ENCODE results near the gene HSPB2.

Gene HSPB2

GRCh38 chr11:111938687-111939160 is 26.2 kb downstream of the HSPB2 start:
- DNase-seq (ENCODE audit: low read depth in 3 of 3), result peak in 1 of 3 donors; percentile 28

- DNase-seq (ENCODE audit: low read depth in 3 of 3), result no peak
These were observed 27.5 kb downstream of the HSPB2 start for GRCh38 chr11:111939836-111940604.

GRCh38 chr11:111941963-111942362 is 29.4 kb downstream of the HSPB2 start:
- DNase-seq (ENCODE audit: low read depth in 3 of 3), result no peak

- no peak for DNase-seq (ENCODE audit: low read depth in 3 of 3)
These were observed 30.3 kb downstream of the HSPB2 start for GRCh38 chr11:111942829-111943228.

- DNase-seq (ENCODE audit: low read depth in 3 of 3), result no peak
These were observed 31.6 kb downstream of the HSPB2 start for GRCh38 chr11:111944139-111944538.

- no peak for DNase-seq (ENCODE audit: low read depth in 3 of 3)
These were observed 32.1 kb downstream of the HSPB2 start for GRCh38 chr11:111944651-111945051.

- DNase-seq (ENCODE audit: low read depth in 3 of 3), result no peak
These were observed 32.7 kb downstream of the HSPB2 start for GRCh38 chr11:111945198-111945597.

- DNase-seq (ENCODE audit: low read depth in 3 of 3), result no peak
These were observed 34.0 kb downstream of the HSPB2 start for GRCh38 chr11:111946499-111946898.

- no peak for DNase-seq (ENCODE audit: low read depth in 3 of 3)
These were observed 34.6 kb downstream of the HSPB2 start for GRCh38 chr11:111947143-111947542.

- DNase-seq (ENCODE audit: low read depth in 3 of 3), result no peak
These were observed 37.2 kb downstream of the HSPB2 start for GRCh38 chr11:111949519-111950426.

GRCh38 chr11:111951565-111951964 is 39.0 kb downstream of the HSPB2 start:
- no peak for DNase-seq (ENCODE audit: low read depth in 3 of 3)

GRCh38 chr11:111954154-111954553 is 41.6 kb downstream of the HSPB2 start:
- no peak for DNase-seq (ENCODE audit: low read depth in 3 of 3)

GRCh38 chr11:111957663-111958444 is 45.3 kb downstream of the HSPB2 start:
- DNase-seq (ENCODE audit: low read depth in 3 of 3), result no peak

- no peak for DNase-seq (ENCODE audit: low read depth in 3 of 3)
These were observed 48.4 kb downstream of the HSPB2 start for GRCh38 chr11:111960916-111961315.

- DNase-seq (ENCODE audit: low read depth in 3 of 3), result no peak
These were observed 49.1 kb downstream of the HSPB2 start for GRCh38 chr11:111961389-111962300.
